GM12875 (cell line): ENCODE results near the gene YPEL2.

ENCODE experiments used
- H3K4me3 ChIP-seq: one replicate; pipeline ENCODE4 v1.5.1; 2011; ENCODE audit warnings: low read depth, low read length, control low read depth
- CTCF ChIP-seq: IDR thresholded peaks from 2 replicates; pipeline ENCODE4 v1.5.1; 2011; ENCODE audit warnings: low read depth, mild to moderate bottlenecking, control low read depth, inconsistent platforms, low read length, moderate library complexity, borderline replicate concordance; ENCODE audit not compliant: insufficient read depth

Gene YPEL2

GRCh38 chr17:59434429-59434828 lies 103.0 kb downstream of the YPEL2 start:
- TF ChIP-seq CTCF = no peak
- H3K4me3 ChIP-seq = no peak overlapping the region

GRCh38 chr17:59435238-59435637 lies 103.8 kb downstream of the YPEL2 start:
- H3K4me3 ChIP-seq = no peak overlapping the region
- TF ChIP-seq CTCF = no peak

GRCh38 chr17:59436900-59437299 lies 105.4 kb downstream of the YPEL2 start:
- TF ChIP-seq CTCF = no peak
- no peak overlapping the region for H3K4me3 ChIP-seq

- H3K4me3 ChIP-seq = no peak overlapping the region
- no peak for TF ChIP-seq CTCF
These were observed 106.4 kb downstream of the YPEL2 start for GRCh38 chr17:59437791-59438281.

DNA sequence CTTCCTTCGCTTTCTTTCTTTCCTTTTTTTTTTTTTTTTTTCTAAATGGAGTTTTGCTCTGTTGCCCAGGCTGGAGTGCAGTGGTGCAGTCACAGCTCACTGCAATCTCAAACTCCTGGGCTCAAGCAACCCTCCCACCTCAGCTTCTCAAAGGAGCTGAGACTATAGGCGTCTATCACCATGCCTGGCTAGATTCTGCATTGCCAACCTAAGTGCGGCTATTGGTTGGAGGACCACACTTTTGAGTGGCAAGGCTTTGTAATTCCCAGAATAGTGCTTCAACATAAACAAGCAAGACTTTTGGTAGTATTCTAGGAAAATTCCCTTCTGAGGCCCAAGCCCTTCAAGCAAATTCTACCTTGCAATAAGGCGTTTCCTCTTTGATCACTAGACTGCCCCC lies 107.8 kb downstream of the YPEL2 start:
- no peak for TF ChIP-seq CTCF
- H3K4me3 ChIP-seq = no peak overlapping the region

- no peak overlapping the region for H3K4me3 ChIP-seq
- no peak for TF ChIP-seq CTCF
These were observed 108.3 kb downstream of the YPEL2 start for GRCh38 chr17:59439741-59440211.

GRCh38 chr17:59440757-59441463 lies 109.5 kb downstream of the YPEL2 start:
- no peak overlapping the region for H3K4me3 ChIP-seq
- TF ChIP-seq CTCF = peak; percentile 64
